Measurements from ENCODE around the gene MSANTD1.
A peak's percentile ranks its signal among the peaks of the same experiment; 100 is the strongest.

MSANTD1 gene

GRCh38 chr4:3220476-3221183 is 28.3 kb upstream of the MSANTD1 start:
- DNase-seq = no peak
- Mint-ChIP-seq H3K9me3 (no peaks in the 10 kb centered on the region), H3K4me3 (peak overlapping the region; percentile 1 to 26), H3K27me3 (no peaks in the 10 kb centered on the region), H3K27ac (peak overlapping the region; percentile 57 to 66), H3K4me1 (ENCODE audit: low read depth in 2 of 2) (peaks cover 12 to 31% of the 10 kb centered on the region in 2 donors), H3K36me3 (ENCODE audit: insufficient read depth) (peaks cover 52% of the 10 kb centered on the region)
- ATAC-seq (replicated peaks) = peak; percentile 42

GRCh38 chr4:3221184-3221494 is 27.8 kb upstream of the MSANTD1 start:
- no peak for DNase-seq
- Mint-ChIP-seq H3K27me3 (no peaks in the 10 kb centered on the region), H3K27ac (peak overlapping the region; percentile 4 to 66), H3K9me3 (no peaks in the 10 kb centered on the region), H3K4me1 (ENCODE audit: low read depth in 2 of 2) (peaks cover 12 to 35% of the 10 kb centered on the region in 2 donors), H3K36me3 (ENCODE audit: insufficient read depth) (peaks cover 52% of the 10 kb centered on the region), H3K4me3 (peak overlapping the region; percentile 1 to 26)
- ATAC-seq (replicated peaks) = no peak

- ATAC-seq (replicated peaks) = no peak
- H3K27ac Mint-ChIP-seq = peak overlapping the region in 1 of 2 donors; percentile 26
- no peak for DNase-seq
- no peaks in the 10 kb centered on the region for H3K27me3 Mint-ChIP-seq
- H3K4me3 Mint-ChIP-seq = no peak overlapping the region
- H3K4me1 Mint-ChIP-seq (ENCODE audit: low read depth in 2 of 2) = peaks cover 12 to 35% of the 10 kb centered on the region in 2 donors
- no peaks in the 10 kb centered on the region for H3K9me3 Mint-ChIP-seq
- H3K36me3 Mint-ChIP-seq (ENCODE audit: insufficient read depth) = peaks cover 51% of the 10 kb centered on the region
These were observed 27.0 kb upstream of the MSANTD1 start for GRCh38 chr4:3221996-3222395.

- peaks cover 53% of the 10 kb centered on the region for H3K36me3 Mint-ChIP-seq (ENCODE audit: insufficient read depth)
These were observed 25.6 kb upstream of the MSANTD1 start for GRCh38 chr4:3223346-3223745.

GRCh38 chr4:3223956-3224748 is 24.8 kb upstream of the MSANTD1 start:
- ATAC-seq (replicated peaks) = no peak
- peaks cover 57% of the 10 kb centered on the region for H3K36me3 Mint-ChIP-seq (ENCODE audit: insufficient read depth)
- peak overlapping the region; percentile 84 to 85 for H3K27ac Mint-ChIP-seq
- H3K4me3 Mint-ChIP-seq = no peak overlapping the region
- no peak for DNase-seq
- peaks cover 13 to 32% of the 10 kb centered on the region in 2 donors for H3K4me1 Mint-ChIP-seq (ENCODE audit: low read depth in 2 of 2)
- H3K27me3 Mint-ChIP-seq = no peaks in the 10 kb centered on the region
- no peaks in the 10 kb centered on the region for H3K9me3 Mint-ChIP-seq

More at GRCh38 chr4:3223346-3223745, 25.6 kb upstream of the MSANTD1 start:
- peak overlapping the region in 1 of 2 donors; percentile 84 for H3K27ac Mint-ChIP-seq
- no peak overlapping the region for H3K4me3 Mint-ChIP-seq
- ATAC-seq (replicated peaks) = no peak
- peaks cover 12 to 34% of the 10 kb centered on the region in 2 donors for H3K4me1 Mint-ChIP-seq (ENCODE audit: low read depth in 2 of 2)
- no peak for DNase-seq
- H3K27me3 Mint-ChIP-seq = no peaks in the 10 kb centered on the region
- no peaks in the 10 kb centered on the region for H3K9me3 Mint-ChIP-seq

- Mint-ChIP-seq H3K4me3 (no peak overlapping the region), H3K27me3 (no peaks in the 10 kb centered on the region), H3K27ac (peak overlapping the region; percentile 84 to 85), H3K36me3 (ENCODE audit: insufficient read depth) (peaks cover 59% of the 10 kb centered on the region), H3K9me3 (no peaks in the 10 kb centered on the region), H3K4me1 (ENCODE audit: low read depth in 2 of 2) (peaks cover 13 to 28% of the 10 kb centered on the region in 2 donors)
- DNase-seq (no peak), ATAC-seq (replicated peaks) (no peak)
These were observed 23.7 kb upstream of the MSANTD1 start for GRCh38 chr4:3225071-3225850.

- no peaks in the 10 kb centered on the region for H3K27me3 Mint-ChIP-seq
- no peak for ATAC-seq (replicated peaks)
- H3K36me3 Mint-ChIP-seq (ENCODE audit: insufficient read depth) = peaks cover 63% of the 10 kb centered on the region
- H3K4me3 Mint-ChIP-seq = no peak overlapping the region
- H3K4me1 Mint-ChIP-seq (ENCODE audit: low read depth in 2 of 2) = peaks cover 13 to 22% of the 10 kb centered on the region in 2 donors
- peak overlapping the region in 1 of 2 donors; percentile 30 for H3K27ac Mint-ChIP-seq
- H3K9me3 Mint-ChIP-seq = no peaks in the 10 kb centered on the region
- DNase-seq = no peak
These were observed 23.0 kb upstream of the MSANTD1 start for GRCh38 chr4:3225936-3226335.

GRCh38 chr4:3226467-3226866 is 22.5 kb upstream of the MSANTD1 start:
- ATAC-seq (replicated peaks) (no peak), DNase-seq (no peak)
- peak overlapping the region; percentile 30 to 74 for H3K27ac Mint-ChIP-seq
- no peaks in the 10 kb centered on the region for H3K27me3 Mint-ChIP-seq
- no peak overlapping the region for H3K4me3 Mint-ChIP-seq
- H3K36me3 Mint-ChIP-seq (ENCODE audit: insufficient read depth) = peaks cover 62% of the 10 kb centered on the region
- no peaks in the 10 kb centered on the region for H3K9me3 Mint-ChIP-seq
- peaks cover 9 to 18% of the 10 kb centered on the region in 2 donors for H3K4me1 Mint-ChIP-seq (ENCODE audit: low read depth in 2 of 2)

- H3K4me1 Mint-ChIP-seq (ENCODE audit: low read depth in 2 of 2) = peaks cover 7 to 22% of the 10 kb centered on the region in 2 donors
- DNase-seq (no peak), ATAC-seq (replicated peaks) (no peak)
- H3K27ac Mint-ChIP-seq = peak overlapping the region in 1 of 2 donors; percentile 74
- no peaks in the 10 kb centered on the region for H3K9me3 Mint-ChIP-seq
- H3K4me3 Mint-ChIP-seq = no peak overlapping the region
- H3K27me3 Mint-ChIP-seq = no peaks in the 10 kb centered on the region
- H3K36me3 Mint-ChIP-seq (ENCODE audit: insufficient read depth) = peaks cover 62% of the 10 kb centered on the region
These were observed 22.0 kb upstream of the MSANTD1 start for GRCh38 chr4:3226944-3227343.

- ATAC-seq (replicated peaks) = no peak
- no peak for DNase-seq
These were observed 20.9 kb upstream of the MSANTD1 start for GRCh38 chr4:3227878-3228675.

GRCh38 chr4:3228881-3229280 is 20.1 kb upstream of the MSANTD1 start:
- Mint-ChIP-seq H3K27me3 (no peaks in the 10 kb centered on the region), H3K36me3 (ENCODE audit: insufficient read depth) (peaks cover 61% of the 10 kb centered on the region), H3K4me3 (no peak overlapping the region), H3K9me3 (no peaks in the 10 kb centered on the region), H3K4me1 (ENCODE audit: low read depth in 2 of 2) (peaks cover 7 to 18% of the 10 kb centered on the region in 2 donors), H3K27ac (peak overlapping the region in 1 of 2 donors; percentile 84)
- no peak for ATAC-seq (replicated peaks)
- DNase-seq = no peak

More at GRCh38 chr4:3227878-3228675, 20.9 kb upstream of the MSANTD1 start:
- H3K36me3 Mint-ChIP-seq (ENCODE audit: insufficient read depth) = peaks cover 58% of the 10 kb centered on the region
- H3K27ac Mint-ChIP-seq = no peak overlapping the region
- H3K4me3 Mint-ChIP-seq = no peak overlapping the region
- peaks cover 7 to 18% of the 10 kb centered on the region in 2 donors for H3K4me1 Mint-ChIP-seq (ENCODE audit: low read depth in 2 of 2)
- H3K27me3 Mint-ChIP-seq = no peaks in the 10 kb centered on the region
- H3K9me3 Mint-ChIP-seq = no peaks in the 10 kb centered on the region

GRCh38 chr4:3229328-3229727 is 19.6 kb upstream of the MSANTD1 start:
- peaks cover 60% of the 10 kb centered on the region for H3K36me3 Mint-ChIP-seq (ENCODE audit: insufficient read depth)
- H3K27ac Mint-ChIP-seq = peak overlapping the region in 1 of 2 donors; percentile 84
- no peaks in the 10 kb centered on the region for H3K9me3 Mint-ChIP-seq
- H3K4me1 Mint-ChIP-seq (ENCODE audit: low read depth in 2 of 2) = peaks cover 7 to 18% of the 10 kb centered on the region in 2 donors
- no peak for DNase-seq
- no peak for ATAC-seq (replicated peaks)
- no peak overlapping the region for H3K4me3 Mint-ChIP-seq
- H3K27me3 Mint-ChIP-seq = no peaks in the 10 kb centered on the region

- no peak overlapping the region for H3K4me3 Mint-ChIP-seq
- no peaks in the 10 kb centered on the region for H3K9me3 Mint-ChIP-seq
- DNase-seq (no peak), ATAC-seq (replicated peaks) (no peak)
- H3K4me1 Mint-ChIP-seq (ENCODE audit: low read depth in 2 of 2) = peaks cover 5 to 18% of the 10 kb centered on the region in 2 donors
- H3K27me3 Mint-ChIP-seq = no peaks in the 10 kb centered on the region
- H3K27ac Mint-ChIP-seq = peak overlapping the region in 1 of 2 donors; percentile 86
- peaks cover 55% of the 10 kb centered on the region for H3K36me3 Mint-ChIP-seq (ENCODE audit: insufficient read depth)
These were observed 19.0 kb upstream of the MSANTD1 start for GRCh38 chr4:3229964-3230363.

All from effector memory CD8-positive, alpha-beta T cell (primary cell).